ENCODE results near the gene NLN.

Gene NLN

GRCh38 chr5:65823204-65823603 lies 101.2 kb downstream of the NLN start:
- TF ChIP-seq, protein P1, sequence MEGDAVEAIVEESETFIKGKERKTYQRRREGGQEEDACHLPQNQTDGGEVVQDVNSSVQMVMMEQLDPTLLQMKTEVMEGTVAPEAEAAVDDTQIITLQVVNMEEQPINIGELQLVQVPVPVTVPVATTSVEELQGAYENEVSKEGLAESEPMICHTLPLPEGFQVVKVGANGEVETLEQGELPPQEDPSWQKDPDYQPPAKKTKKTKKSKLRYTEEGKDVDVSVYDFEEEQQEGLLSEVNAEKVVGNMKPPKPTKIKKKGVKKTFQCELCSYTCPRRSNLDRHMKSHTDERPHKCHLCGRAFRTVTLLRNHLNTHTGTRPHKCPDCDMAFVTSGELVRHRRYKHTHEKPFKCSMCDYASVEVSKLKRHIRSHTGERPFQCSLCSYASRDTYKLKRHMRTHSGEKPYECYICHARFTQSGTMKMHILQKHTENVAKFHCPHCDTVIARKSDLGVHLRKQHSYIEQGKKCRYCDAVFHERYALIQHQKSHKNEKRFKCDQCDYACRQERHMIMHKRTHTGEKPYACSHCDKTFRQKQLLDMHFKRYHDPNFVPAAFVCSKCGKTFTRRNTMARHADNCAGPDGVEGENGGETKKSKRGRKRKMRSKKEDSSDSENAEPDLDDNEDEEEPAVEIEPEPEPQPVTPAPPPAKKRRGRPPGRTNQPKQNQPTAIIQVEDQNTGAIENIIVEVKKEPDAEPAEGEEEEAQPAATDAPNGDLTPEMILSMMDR (IDR thresholded peaks at IDR 0.05; ENCODE audit: borderline replicate concordance, control extremely low read depth, extremely low read depth, insufficient read depth, missing control alignments) = no peak
- DNase-seq (ENCODE audit: low spot score) = no peak
- in situ Hi-C loops (cut with MboI; ENCODE audit: low sequenced_read_pairs, unreplicated experiment) = no loop called here

GRCh38 chr5:65823845-65824445 lies 101.9 kb downstream of the NLN start:
- TF ChIP-seq, protein P1 (IDR thresholded peaks at IDR 0.05; ENCODE audit: borderline replicate concordance, control extremely low read depth, extremely low read depth, insufficient read depth, missing control alignments) = no peak
- in situ Hi-C loops (cut with MboI; ENCODE audit: low sequenced_read_pairs, unreplicated experiment) = no loop called here
- no peak for DNase-seq (ENCODE audit: low spot score)

DNA sequence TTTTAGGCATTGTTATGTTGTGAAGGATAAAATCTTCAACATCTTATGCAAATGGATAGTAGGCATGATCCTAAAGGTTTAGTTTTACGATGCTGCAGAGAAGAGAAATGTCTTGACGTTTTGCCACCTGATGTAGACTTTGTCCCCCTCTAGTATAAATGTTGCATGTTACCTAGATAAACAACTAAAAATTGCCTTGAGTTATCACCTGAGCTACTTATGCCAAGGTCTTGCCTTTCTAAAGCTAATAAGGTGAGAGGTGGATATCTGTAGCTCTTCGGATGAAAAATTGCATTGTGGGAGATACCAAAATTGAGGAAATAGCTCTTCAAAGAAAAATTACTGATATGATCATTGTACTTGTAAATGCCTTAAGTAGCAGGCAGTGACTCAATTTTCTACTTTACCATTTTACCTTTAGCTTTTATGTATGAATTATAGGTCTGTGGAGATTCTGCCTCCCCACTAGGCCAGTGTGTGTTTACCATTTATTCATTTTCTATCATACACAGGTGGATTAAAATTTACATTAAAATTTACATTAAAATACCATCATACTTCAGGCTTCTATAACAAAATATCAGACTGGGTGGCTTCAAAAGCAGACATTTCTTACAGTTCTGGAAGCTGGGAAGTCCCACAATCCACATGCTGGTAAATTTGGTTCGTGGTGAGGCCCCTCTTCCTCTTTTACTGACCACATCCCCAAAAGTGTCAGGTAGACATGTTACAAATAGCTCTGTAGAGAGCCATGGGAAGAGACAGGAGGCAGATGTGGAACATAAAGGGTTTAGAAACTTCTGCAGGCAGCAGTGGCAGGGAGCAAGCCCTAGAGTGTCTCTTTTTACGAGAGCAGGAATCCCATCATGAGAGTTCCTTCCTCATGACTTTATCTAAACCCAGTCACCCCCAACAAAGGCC lies 103.7 kb downstream of the NLN start:
- in situ Hi-C loops (cut with MboI; ENCODE audit: low sequenced_read_pairs, unreplicated experiment) = no loop called here
- TF ChIP-seq, protein P1 (IDR thresholded peaks at IDR 0.05; ENCODE audit: borderline replicate concordance, control extremely low read depth, extremely low read depth, insufficient read depth, missing control alignments) = no peak
- no peak for DNase-seq (ENCODE audit: low spot score)

GRCh38 chr5:65828022-65828896 lies 106.3 kb downstream of the NLN start:
- no peak for DNase-seq (ENCODE audit: low spot score)
- TF ChIP-seq, protein P1 (IDR thresholded peaks at IDR 0.05; ENCODE audit: borderline replicate concordance, control extremely low read depth, extremely low read depth, insufficient read depth, missing control alignments) = no peak
- in situ Hi-C loops (cut with MboI; ENCODE audit: low sequenced_read_pairs, unreplicated experiment) = no loop called here

DNA sequence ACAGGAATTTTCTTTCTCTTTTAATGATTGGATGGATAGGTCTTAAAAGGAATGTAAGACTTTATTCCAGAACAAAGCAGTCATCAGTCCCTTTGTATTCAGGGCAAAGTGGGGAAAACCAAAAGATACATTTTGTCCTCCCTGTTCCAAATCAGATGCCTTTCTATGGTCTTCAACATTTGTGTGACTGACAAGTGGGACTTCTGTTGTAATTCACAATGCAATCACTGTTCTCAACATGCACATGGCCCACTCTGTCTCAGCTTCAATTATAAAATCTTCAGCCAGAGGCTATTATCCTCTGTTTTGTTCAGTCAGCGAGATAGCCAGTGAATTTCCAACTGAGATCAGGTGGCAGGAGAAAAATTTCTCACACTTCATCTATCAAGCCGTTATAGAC lies 108.9 kb downstream of the NLN start:
- TF ChIP-seq, protein P1 (IDR thresholded peaks at IDR 0.05; ENCODE audit: borderline replicate concordance, control extremely low read depth, extremely low read depth, insufficient read depth, missing control alignments) = no peak
- DNase-seq (ENCODE audit: low spot score) = no peak
- in situ Hi-C loops (cut with MboI; ENCODE audit: low sequenced_read_pairs, unreplicated experiment) = no loop called here

DNA sequence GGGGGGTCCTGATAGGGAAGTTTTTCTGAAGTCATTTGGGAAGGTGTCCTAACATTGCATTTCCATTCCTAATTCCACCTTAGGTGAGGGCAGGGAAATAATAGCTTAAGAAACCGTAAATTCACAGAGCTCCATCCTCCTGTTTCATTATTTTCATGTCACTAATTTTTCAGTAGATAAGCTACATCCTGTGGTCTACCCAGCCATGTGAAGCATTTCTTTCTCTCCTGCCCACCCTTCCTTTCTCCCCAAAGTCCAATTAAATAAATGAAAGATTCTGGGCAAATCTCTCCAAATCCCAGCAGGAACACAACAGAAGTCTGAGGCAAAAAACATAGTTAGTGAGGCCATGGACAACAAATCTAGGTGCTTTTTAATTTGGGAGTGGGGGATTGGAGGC lies 109.3 kb downstream of the NLN start:
- DNase-seq (ENCODE audit: low spot score) = no peak
- in situ Hi-C loops (cut with MboI; ENCODE audit: low sequenced_read_pairs, unreplicated experiment) = no loop called here
- TF ChIP-seq, protein P1 (IDR thresholded peaks at IDR 0.05; ENCODE audit: borderline replicate concordance, control extremely low read depth, extremely low read depth, insufficient read depth, missing control alignments) = no peak
